ENCODE results near the gene HOXB2. TPM values are rescaled to one million over a fixed set of nuclear protein-coding genes. Genes with fewer than 3 reads are reported as not detected.

HOXB2 gene
- polyA plus RNA-seq, 3 donors: 38.2 to 49.0 (median 39.4) TPM

GRCh38 chr17:48567646-48568354 is 22.9 kb upstream of the HOXB2 start:
- DNase-seq (ENCODE audit: low read depth in 3 of 3, low spot score in 2 of 3): no peak

GRCh38 chr17:48567209-48567608 is 22.3 kb upstream of the HOXB2 start:
- no peak for DNase-seq (ENCODE audit: low read depth in 3 of 3, low spot score in 2 of 3)

- no peak for DNase-seq (ENCODE audit: low read depth in 3 of 3, low spot score in 2 of 3)
Measured at GRCh38 chr17:48566717-48567116, 21.8 kb upstream of the HOXB2 start.

GRCh38 chr17:48565925-48566710 is 21.2 kb upstream of the HOXB2 start:
- no peak for DNase-seq (ENCODE audit: low read depth in 3 of 3, low spot score in 2 of 3)

GRCh38 chr17:48565022-48565554 is 20.2 kb upstream of the HOXB2 start:
- DNase-seq (ENCODE audit: low read depth in 3 of 3, low spot score in 2 of 3): no peak

GRCh38 chr17:48564188-48565021 is 19.5 kb upstream of the HOXB2 start:
- no peak for DNase-seq (ENCODE audit: low read depth in 3 of 3, low spot score in 2 of 3)

- DNase-seq (ENCODE audit: low read depth in 3 of 3, low spot score in 2 of 3): no peak
Measured at GRCh38 chr17:48563867-48564187, 18.9 kb upstream of the HOXB2 start.

GRCh38 chr17:48563385-48563838 is 18.5 kb upstream of the HOXB2 start:
- no peak for DNase-seq (ENCODE audit: low read depth in 3 of 3, low spot score in 2 of 3)

- no peak for DNase-seq (ENCODE audit: low read depth in 3 of 3, low spot score in 2 of 3)
Measured at GRCh38 chr17:48562934-48563333, 18.0 kb upstream of the HOXB2 start.

GRCh38 chr17:48561884-48562810 is 17.2 kb upstream of the HOXB2 start:
- DNase-seq (ENCODE audit: low read depth in 3 of 3, low spot score in 2 of 3): no peak

GRCh38 chr17:48559840-48560817 is 15.2 kb upstream of the HOXB2 start:
- DNase-seq (ENCODE audit: low read depth in 3 of 3, low spot score in 2 of 3): no peak

GRCh38 chr17:48559122-48559839 is 14.4 kb upstream of the HOXB2 start:
- DNase-seq (ENCODE audit: low read depth in 3 of 3, low spot score in 2 of 3): no peak

GRCh38 chr17:48558831-48559121 is 13.9 kb upstream of the HOXB2 start:
- no peak for DNase-seq (ENCODE audit: low read depth in 3 of 3, low spot score in 2 of 3)

- DNase-seq (ENCODE audit: low read depth in 3 of 3, low spot score in 2 of 3): no peak
Measured at GRCh38 chr17:48558057-48558830, 13.3 kb upstream of the HOXB2 start.

- DNase-seq (ENCODE audit: low read depth in 3 of 3, low spot score in 2 of 3): no peak
Measured at GRCh38 chr17:48556576-48557401, 11.9 kb upstream of the HOXB2 start.

- no peak for DNase-seq (ENCODE audit: low read depth in 3 of 3, low spot score in 2 of 3)
Measured at GRCh38 chr17:48556229-48556575, 11.3 kb upstream of the HOXB2 start.

All from right renal cortex interstitium (tissue), 3 donors.